ENCODE data around the gene RTF2. TPM values are rescaled to one million over a fixed set of nuclear protein-coding genes. Genes with fewer than 3 reads are reported as not detected.

The RTF2 gene
- polyA plus RNA-seq, 1 donor from 2014 or later, result 127 TPM

GRCh38 chr20:56447227-56447626 lies 21.2 kb upstream of the RTF2 start:
- no peaks in the 10 kb centered on the region for H3F3A ChIP-seq (ENCODE audit: insufficient read depth, low read length, poor library complexity, severe bottlenecking)
- H3K4me2 ChIP-seq (ENCODE audit: low read length), result no peak overlapping the region
- no peak overlapping the region for H2AFZ ChIP-seq (ENCODE audit: low read depth, low read length)
- no peak overlapping the region for H3K9ac ChIP-seq (ENCODE audit: low read length)
- H4K20me1 ChIP-seq (ENCODE audit: insufficient read depth), result no peaks in the 10 kb centered on the region
- TF ChIP-seq MXI1 (conservative IDR thresholded peaks at IDR 0.05; ENCODE audit: poor library complexity, severe bottlenecking) (no peak), RAD21 (conservative IDR thresholded peaks at IDR 0.05) (no peak), SMC3 (conservative IDR thresholded peaks at IDR 0.05; ENCODE audit: poor library complexity) (no peak), EZH2 (IDR thresholded peaks at IDR 0.05; ENCODE audit: borderline replicate concordance, insufficient read depth, low read length, poor library complexity, severe bottlenecking) (no peak), POLR2AphosphoS5 (IDR thresholded peaks at IDR 0.05) (no peak), TAF1 (IDR thresholded peaks at IDR 0.05; ENCODE audit: low read depth) (no peak), EP300 (conservative IDR thresholded peaks at IDR 0.05; ENCODE audit: poor library complexity, severe bottlenecking) (no peak)
- TF ChIP-seq, protein P1, sequence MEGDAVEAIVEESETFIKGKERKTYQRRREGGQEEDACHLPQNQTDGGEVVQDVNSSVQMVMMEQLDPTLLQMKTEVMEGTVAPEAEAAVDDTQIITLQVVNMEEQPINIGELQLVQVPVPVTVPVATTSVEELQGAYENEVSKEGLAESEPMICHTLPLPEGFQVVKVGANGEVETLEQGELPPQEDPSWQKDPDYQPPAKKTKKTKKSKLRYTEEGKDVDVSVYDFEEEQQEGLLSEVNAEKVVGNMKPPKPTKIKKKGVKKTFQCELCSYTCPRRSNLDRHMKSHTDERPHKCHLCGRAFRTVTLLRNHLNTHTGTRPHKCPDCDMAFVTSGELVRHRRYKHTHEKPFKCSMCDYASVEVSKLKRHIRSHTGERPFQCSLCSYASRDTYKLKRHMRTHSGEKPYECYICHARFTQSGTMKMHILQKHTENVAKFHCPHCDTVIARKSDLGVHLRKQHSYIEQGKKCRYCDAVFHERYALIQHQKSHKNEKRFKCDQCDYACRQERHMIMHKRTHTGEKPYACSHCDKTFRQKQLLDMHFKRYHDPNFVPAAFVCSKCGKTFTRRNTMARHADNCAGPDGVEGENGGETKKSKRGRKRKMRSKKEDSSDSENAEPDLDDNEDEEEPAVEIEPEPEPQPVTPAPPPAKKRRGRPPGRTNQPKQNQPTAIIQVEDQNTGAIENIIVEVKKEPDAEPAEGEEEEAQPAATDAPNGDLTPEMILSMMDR (IDR thresholded peaks at IDR 0.05; ENCODE audit: poor library complexity, severe bottlenecking), result no peak
- TF ChIP-seq, protein P2, sequence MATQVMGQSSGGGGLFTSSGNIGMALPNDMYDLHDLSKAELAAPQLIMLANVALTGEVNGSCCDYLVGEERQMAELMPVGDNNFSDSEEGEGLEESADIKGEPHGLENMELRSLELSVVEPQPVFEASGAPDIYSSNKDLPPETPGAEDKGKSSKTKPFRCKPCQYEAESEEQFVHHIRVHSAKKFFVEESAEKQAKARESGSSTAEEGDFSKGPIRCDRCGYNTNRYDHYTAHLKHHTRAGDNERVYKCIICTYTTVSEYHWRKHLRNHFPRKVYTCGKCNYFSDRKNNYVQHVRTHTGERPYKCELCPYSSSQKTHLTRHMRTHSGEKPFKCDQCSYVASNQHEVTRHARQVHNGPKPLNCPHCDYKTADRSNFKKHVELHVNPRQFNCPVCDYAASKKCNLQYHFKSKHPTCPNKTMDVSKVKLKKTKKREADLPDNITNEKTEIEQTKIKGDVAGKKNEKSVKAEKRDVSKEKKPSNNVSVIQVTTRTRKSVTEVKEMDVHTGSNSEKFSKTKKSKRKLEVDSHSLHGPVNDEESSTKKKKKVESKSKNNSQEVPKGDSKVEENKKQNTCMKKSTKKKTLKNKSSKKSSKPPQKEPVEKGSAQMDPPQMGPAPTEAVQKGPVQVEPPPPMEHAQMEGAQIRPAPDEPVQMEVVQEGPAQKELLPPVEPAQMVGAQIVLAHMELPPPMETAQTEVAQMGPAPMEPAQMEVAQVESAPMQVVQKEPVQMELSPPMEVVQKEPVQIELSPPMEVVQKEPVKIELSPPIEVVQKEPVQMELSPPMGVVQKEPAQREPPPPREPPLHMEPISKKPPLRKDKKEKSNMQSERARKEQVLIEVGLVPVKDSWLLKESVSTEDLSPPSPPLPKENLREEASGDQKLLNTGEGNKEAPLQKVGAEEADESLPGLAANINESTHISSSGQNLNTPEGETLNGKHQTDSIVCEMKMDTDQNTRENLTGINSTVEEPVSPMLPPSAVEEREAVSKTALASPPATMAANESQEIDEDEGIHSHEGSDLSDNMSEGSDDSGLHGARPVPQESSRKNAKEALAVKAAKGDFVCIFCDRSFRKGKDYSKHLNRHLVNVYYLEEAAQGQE (IDR thresholded peaks at IDR 0.05; ENCODE audit: borderline replicate concordance), result no peak
- H3K4me3 ChIP-seq (ENCODE audit: low read length), result no peak overlapping the region
- H3K9me3 ChIP-seq (ENCODE audit: low read length), result no peaks in the 10 kb centered on the region
- H3K79me2 ChIP-seq (replicated peaks; ENCODE audit: insufficient read depth, low read length), result no peaks in the 10 kb centered on the region
- no peaks in the 10 kb centered on the region for H3K9me2 ChIP-seq (ENCODE audit: insufficient read depth, low read length)
- no peaks in the 10 kb centered on the region for H3K36me3 ChIP-seq (ENCODE audit: insufficient read depth, low read length)
- no peaks in the 10 kb centered on the region for H3K27me3 ChIP-seq (ENCODE audit: insufficient read depth, low read depth, low read length)
- no peak overlapping the region for H3K27ac ChIP-seq (ENCODE audit: low read length)

- Histone ChIP-seq H3K4me3 (ENCODE audit: low read length) (no peak overlapping the region), H3K9me3 (ENCODE audit: low read length) (no peaks in the 10 kb centered on the region), H3K27me3 (ENCODE audit: insufficient read depth, low read depth, low read length) (no peaks in the 10 kb centered on the region), H2AFZ (ENCODE audit: low read depth, low read length) (no peak overlapping the region), H3K79me2 (replicated peaks; ENCODE audit: insufficient read depth, low read length) (no peaks in the 10 kb centered on the region), H3K9ac (ENCODE audit: low read length) (no peak overlapping the region), H3F3A (ENCODE audit: insufficient read depth, low read length, poor library complexity, severe bottlenecking) (no peaks in the 10 kb centered on the region), H3K4me2 (ENCODE audit: low read length) (no peak overlapping the region), H3K9me2 (ENCODE audit: insufficient read depth, low read length) (no peaks in the 10 kb centered on the region), H3K27ac (ENCODE audit: low read length) (no peak overlapping the region), H3K36me3 (ENCODE audit: insufficient read depth, low read length) (no peaks in the 10 kb centered on the region), H4K20me1 (ENCODE audit: insufficient read depth) (no peaks in the 10 kb centered on the region)
- TF ChIP-seq EP300 (conservative IDR thresholded peaks at IDR 0.05; ENCODE audit: poor library complexity, severe bottlenecking) (no peak), EZH2 (IDR thresholded peaks at IDR 0.05; ENCODE audit: borderline replicate concordance, insufficient read depth, low read length, poor library complexity, severe bottlenecking) (no peak), MXI1 (conservative IDR thresholded peaks at IDR 0.05; ENCODE audit: poor library complexity, severe bottlenecking) (no peak), POLR2AphosphoS5 (IDR thresholded peaks at IDR 0.05) (no peak), RAD21 (conservative IDR thresholded peaks at IDR 0.05) (no peak), TAF1 (IDR thresholded peaks at IDR 0.05; ENCODE audit: low read depth) (no peak), SMC3 (conservative IDR thresholded peaks at IDR 0.05; ENCODE audit: poor library complexity) (no peak)
- TF ChIP-seq, protein P2 (IDR thresholded peaks at IDR 0.05; ENCODE audit: borderline replicate concordance), result no peak
- TF ChIP-seq, protein P1 (IDR thresholded peaks at IDR 0.05; ENCODE audit: poor library complexity, severe bottlenecking), result no peak
These were observed 19.0 kb upstream of the RTF2 start for GRCh38 chr20:56449459-56449858.
